B cell (primary cell): ENCODE measurements around the gene STK16. TPM values are rescaled to one million over a fixed set of nuclear protein-coding genes. Genes with fewer than 3 reads are reported as not detected.

Experiments
- ATAC-seq: fragments of 200-7000 bp; cut with Tn5 transposase; one replicate; pipeline ENCODE4 v1.10.0; 2021; ENCODE audit warnings: low read depth, mild to moderate bottlenecking, moderate number of reproducible peaks, moderate library complexity
- CTCF ChIA-PET: fragments of 350-600 bp; sonication (Branson Sonifier 250); formaldehyde crosslinking; loops from one replicate; lab custom pipeline; 2021; ENCODE audit warnings: antibody characterized with exemption, inconsistent platforms; lab: Charles Lee
- POLR2A ChIA-PET: fragments of 350-600 bp; sonication (Branson Sonifier 250); formaldehyde crosslinking; loops from one replicate; lab custom pipeline; 2021; ENCODE audit warnings: antibody characterized with exemption; lab: Charles Lee
- DNase-seq: peaks from one replicate; pipeline ENCODE4 v3.0.0; 2013
- H2AFZ ChIP-seq: 2 replicates; pipeline ENCODE4 v1.6.1; 2012; ENCODE audit warnings: mild to moderate bottlenecking, low read depth, low read length; ENCODE audit not compliant: insufficient read depth, poor library complexity, severe bottlenecking
- H3K27ac ChIP-seq, 2 donors: 1 replicate in 1 of 2; 2 replicates in 1 of 2; pipeline ENCODE4 v1.5.1; 2012 to 2013; ENCODE audit warnings: low read length in 2 of 2, mild to moderate bottlenecking in 2 of 2, moderate library complexity in 1 of 2
- H3K27me3 ChIP-seq, 4 experiments: fragments of 200-600 bp in 1 of 4; sonication (generic) in 1 of 4; replicated peaks in 1 of 4; 1 replicate in 2 of 4; 2 replicates in 2 of 4; pipeline versions ENCODE4 v1.6.1 to v1.7.0; 2013 to 2016; ENCODE audit warnings: low read length in 3 of 4, mild to moderate bottlenecking in 2 of 4, mixed read lengths in 1 of 4, moderate library complexity in 1 of 4; ENCODE audit not compliant: insufficient read depth in 4 of 4, control insufficient read depth in 3 of 4; ENCODE audit errors: control extremely low read depth in 1 of 4
- H3K36me3 ChIP-seq, 2 experiments: replicated peaks in 1 of 2; 1 replicate in 1 of 2; 2 replicates in 1 of 2; pipeline versions ENCODE4 v1.6.1 to v1.7.1; 2013; ENCODE audit warnings: low read length in 1 of 2; ENCODE audit not compliant: insufficient read depth in 2 of 2, control insufficient read depth in 1 of 2; ENCODE audit errors: control extremely low read depth in 1 of 2, extremely low read depth in 1 of 2
- H3K4me1 ChIP-seq, 2 donors: fragments of 200-600 bp in 1 of 2; sonication (generic) in 1 of 2; 1 replicate in 1 of 2; 2 replicates in 1 of 2; pipeline versions ENCODE4 v1.5.1 to v1.6.1; 2013 to 2017; ENCODE audit warnings: low read length in 2 of 2; ENCODE audit not compliant: control insufficient read depth in 2 of 2, insufficient read depth in 2 of 2
- H3K4me2 ChIP-seq: replicated peaks from 2 replicates; pipeline ENCODE3; 2012; ENCODE audit warnings: mild to moderate bottlenecking, low read depth, low read length; ENCODE audit not compliant: poor library complexity, severe bottlenecking
- H3K4me3 ChIP-seq, 5 experiments: fragments of 200-600 bp in 1 of 5; sonication (generic) in 1 of 5; 1 replicate in 3 of 5; 2 replicates in 2 of 5; pipeline versions ENCODE4 v1.5.1 to v1.7.0; 2011 to 2016; ENCODE audit warnings: low read length in 4 of 5, mild to moderate bottlenecking in 4 of 5, low read depth in 2 of 5, control low read depth in 1 of 5, moderate library complexity in 1 of 5; ENCODE audit not compliant: insufficient read depth in 1 of 5; ENCODE audit errors: control extremely low read depth in 1 of 5, extremely low read depth in 1 of 5
- H3K79me2 ChIP-seq: fragments of 200-600 bp; sonication (generic); one replicate; pipeline ENCODE4 v1.6.0; 2016; ENCODE audit warnings: low read length; ENCODE audit not compliant: control insufficient read depth, insufficient read depth
- H3K9ac ChIP-seq: fragments of 200-600 bp; sonication (generic); 2 replicates; pipeline ENCODE4 v1.6.1; 2017; ENCODE audit warnings: mild to moderate bottlenecking, low read length, moderate library complexity
- H3K9me3 ChIP-seq, 3 donors: one replicate each; pipeline versions ENCODE4 v1.6.1 to v1.7.1; 2013; ENCODE audit warnings: low read length in 2 of 3; ENCODE audit not compliant: control insufficient read depth in 2 of 3, insufficient read depth in 1 of 3; ENCODE audit errors: control extremely low read depth in 1 of 3
- H4K20me1 ChIP-seq: 2 replicates; pipeline ENCODE4 v1.6.0; 2012; ENCODE audit warnings: mild to moderate bottlenecking, low read length; ENCODE audit not compliant: insufficient read depth, control insufficient read depth, poor library complexity, severe bottlenecking
- H3K27ac Mint-ChIP-seq: one replicate; pipeline ENCODE4 v1.8.0; 2021; ENCODE audit warnings: mixed read lengths
- H3K27me3 Mint-ChIP-seq: one replicate; pipeline ENCODE4 v1.8.0; 2021; ENCODE audit warnings: mixed read lengths
- H3K4me1 Mint-ChIP-seq: one replicate; pipeline ENCODE4 v1.8.0; 2021; ENCODE audit warnings: mixed read lengths
- H3K4me3 Mint-ChIP-seq: one replicate; pipeline ENCODE4 v1.8.0; 2021; ENCODE audit warnings: mixed read lengths
- H3K9me3 Mint-ChIP-seq: one replicate; pipeline ENCODE4 v1.8.0; 2022; ENCODE audit warnings: mixed read lengths; ENCODE audit not compliant: insufficient read depth
- EZH2 ChIP-seq: IDR thresholded peaks from 2 replicates; pipeline ENCODE4 v1.6.1; 2012; ENCODE audit warnings: borderline replicate concordance, low read depth, mild to moderate bottlenecking, moderate library complexity, low read length; ENCODE audit not compliant: insufficient read depth, poor library complexity, severe bottlenecking
- WGBS: methylation state at CpG from one replicate; pipeline ENCODE4 v1.1.5; 2013; ENCODE audit warnings: missing lambda C conversion rate; ENCODE audit not compliant: insufficient coverage; 5-methylcytosine and 5-hydroxymethylcytosine counted together
- intact Hi-C: fragments of 100-400 bp; cut with micrococcal nuclease; formaldehyde crosslinking; loops from one replicate; pipeline ENCODE4 v1.10.0; 2022
- polyA plus RNA-seq: library from polyadenylated mRNA; depleted of rRNA; stranded (reverse); fragments of >200 nt; gene quantifications from 2 replicates; pipeline ENCODE4 v1.2.3, GENCODE V29; 2012
- total RNA-seq, 2 donors: library from RNA; stranded (reverse); fragments of 120-200 nt in 1 of 2; gene quantifications; 1 replicate in 1 of 2; 2 replicates in 1 of 2; pipeline versions ENCODE4 v1.2.3 to v1.2.4, GENCODE V29; 2013 to 2022
- TF ChIP-seq, protein P1 (sequence below): fragments of 200-600 bp; IDR thresholded peaks from one replicate; pipeline ENCODE4 v1.8.0; 2022; ENCODE audit warnings: antibody characterized with exemption, mild to moderate bottlenecking

Gene STK16
- total and polyA plus RNA-seq, 2 donors (not counting 1 experiment from before 2014, with no cell fraction given), result 29.0 to 60.1 TPM

DNA sequence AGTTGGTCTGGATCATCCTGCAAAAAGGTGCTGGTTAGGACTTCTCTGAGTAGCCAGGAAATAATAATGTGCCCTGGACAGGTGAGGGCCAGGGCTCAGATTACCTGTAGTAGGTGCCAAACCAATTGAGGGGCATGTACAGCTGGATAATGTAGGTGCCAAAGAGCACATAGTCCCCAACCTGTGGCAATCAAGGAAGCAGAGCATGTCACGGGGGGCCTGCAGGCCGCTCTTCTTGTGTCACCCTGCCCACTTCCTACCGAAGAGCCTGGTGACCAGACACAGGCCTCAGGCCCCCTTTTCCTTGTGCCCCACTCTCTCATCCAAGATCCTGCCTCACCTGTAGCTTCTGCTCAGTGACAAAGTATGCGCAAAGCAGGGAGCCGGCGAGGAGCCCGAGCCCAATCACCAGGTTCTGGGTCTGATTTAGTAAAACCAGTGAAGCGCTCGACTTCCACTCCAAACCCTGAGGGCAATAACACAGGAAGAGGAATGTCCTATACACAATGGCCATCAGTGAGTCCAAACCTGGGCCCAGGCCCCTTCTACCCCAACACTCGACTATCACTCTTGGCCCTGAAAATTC, 31.7 kb upstream of the STK16 start:
- Mint-ChIP-seq H3K4me1 (peaks cover 20% of the 10 kb centered on the region), H3K9me3 (no peaks in the 10 kb centered on the region), H3K4me3 (no peak overlapping the region), H3K27me3 (no peaks in the 10 kb centered on the region), H3K27ac (no peak overlapping the region)
- ChIA-PET CTCF (interaction anchor here (1.0 to 7.3 kb wide), 6 partner anchors 39 to 81 kb away, joined by 3 to 65 read pairs (median 12); partner anchors contain the start of genes DNAJB2, NHEJ1, SLC23A3 and TUBA4A), POLR2A (no interaction called here)
- Histone ChIP-seq H3K4me3 (no peak overlapping the region), H2AFZ (no peak overlapping the region), H4K20me1 (no peaks in the 10 kb centered on the region), H3K27me3 (no peaks in the 10 kb centered on the region), H3K4me1 (peaks cover 14 to 20% of the 10 kb centered on the region in 2 donors), H3K36me3 (peaks cover 4 to 13% of the 10 kb centered on the region in 2 experiments), H3K9ac (no peak overlapping the region), H3K27ac (no peak overlapping the region), H3K79me2 (no peaks in the 10 kb centered on the region), H3K4me2 (no peak overlapping the region), H3K9me3 (no peaks in the 10 kb centered on the region)
- 99% methylated on average over 10 of the region's 10 CpGs for WGBS
- TF ChIP-seq, protein P1, sequence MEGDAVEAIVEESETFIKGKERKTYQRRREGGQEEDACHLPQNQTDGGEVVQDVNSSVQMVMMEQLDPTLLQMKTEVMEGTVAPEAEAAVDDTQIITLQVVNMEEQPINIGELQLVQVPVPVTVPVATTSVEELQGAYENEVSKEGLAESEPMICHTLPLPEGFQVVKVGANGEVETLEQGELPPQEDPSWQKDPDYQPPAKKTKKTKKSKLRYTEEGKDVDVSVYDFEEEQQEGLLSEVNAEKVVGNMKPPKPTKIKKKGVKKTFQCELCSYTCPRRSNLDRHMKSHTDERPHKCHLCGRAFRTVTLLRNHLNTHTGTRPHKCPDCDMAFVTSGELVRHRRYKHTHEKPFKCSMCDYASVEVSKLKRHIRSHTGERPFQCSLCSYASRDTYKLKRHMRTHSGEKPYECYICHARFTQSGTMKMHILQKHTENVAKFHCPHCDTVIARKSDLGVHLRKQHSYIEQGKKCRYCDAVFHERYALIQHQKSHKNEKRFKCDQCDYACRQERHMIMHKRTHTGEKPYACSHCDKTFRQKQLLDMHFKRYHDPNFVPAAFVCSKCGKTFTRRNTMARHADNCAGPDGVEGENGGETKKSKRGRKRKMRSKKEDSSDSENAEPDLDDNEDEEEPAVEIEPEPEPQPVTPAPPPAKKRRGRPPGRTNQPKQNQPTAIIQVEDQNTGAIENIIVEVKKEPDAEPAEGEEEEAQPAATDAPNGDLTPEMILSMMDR, result no peak
- no peak for TF ChIP-seq EZH2
- ATAC-seq, result no peak
- DNase-seq, result no peak
- intact Hi-C loops, result no loop called here

- Mint-ChIP-seq H3K27ac (no peak overlapping the region), H3K27me3 (no peaks in the 10 kb centered on the region), H3K4me1 (peaks cover 23% of the 10 kb centered on the region), H3K4me3 (no peak overlapping the region), H3K9me3 (no peaks in the 10 kb centered on the region)
- Histone ChIP-seq H3K9me3 (no peaks in the 10 kb centered on the region), H3K79me2 (no peaks in the 10 kb centered on the region), H4K20me1 (peaks cover under 1% of the 10 kb centered on the region), H3K4me3 (no peak overlapping the region), H3K4me2 (no peak overlapping the region), H2AFZ (no peak overlapping the region), H3K9ac (no peak overlapping the region), H3K36me3 (peaks cover 3 to 8% of the 10 kb centered on the region in 2 experiments), H3K27ac (no peak overlapping the region), H3K27me3 (no peaks in the 10 kb centered on the region), H3K4me1 (peaks cover 15 to 23% of the 10 kb centered on the region in 2 donors)
- ATAC-seq (no peak), DNase-seq (no peak)
- ChIA-PET POLR2A (no interaction called here), CTCF (interaction anchor here (1.0 to 7.3 kb wide), 5 partner anchors 38 to 65 kb away, joined by 3 to 65 read pairs (median 5); partner anchors contain the start of genes DNAJB2, NHEJ1 and TUBA4A)
- TF ChIP-seq, protein P1, result no peak
- no peak for TF ChIP-seq EZH2
- WGBS, result 97% methylated on average over 12 of the region's 15 CpGs
- intact Hi-C loops, result no loop called here
Measured at GRCh38 chr2:219214141-219214540, 31.1 kb upstream of the STK16 start.
